Neural cell (in vitro differentiated cells): ENCODE measurements around the gene FAM20B. TPM values are rescaled to one million over a fixed set of nuclear protein-coding genes. Genes with fewer than 3 reads are reported as not detected.

Source experiments
- H2AFZ ChIP-seq: fragments of 200-600, 300-800 bp; sonication (generic), shearing (Covaris generic); 2 replicates; pipeline ENCODE4 v1.6.0; 2014; ENCODE audit warnings: low read depth, mild to moderate bottlenecking, antibody characterized with exemption, low read length, moderate library complexity
- H3F3A ChIP-seq: fragments of 200-600 bp; shearing (Covaris generic); 2 replicates; pipeline ENCODE4 v1.6.1; 2016; ENCODE audit warnings: mild to moderate bottlenecking, moderate library complexity, mixed read lengths, antibody characterized with exemption, low read length; ENCODE audit not compliant: insufficient read depth, poor library complexity, severe bottlenecking
- H3K27ac ChIP-seq: fragments of 200-600, 300-800 bp; sonication (generic), shearing (Covaris generic); 2 replicates; pipeline ENCODE4 v1.5.1; 2014; ENCODE audit warnings: mild to moderate bottlenecking, low read length, moderate library complexity
- H3K27me3 ChIP-seq: fragments of 300-800, 200-600 bp; sonication (generic), shearing (Covaris generic); 2 replicates; pipeline ENCODE4 v1.6.0; 2014; ENCODE audit warnings: mild to moderate bottlenecking, low read depth, low read length, moderate library complexity; ENCODE audit not compliant: insufficient read depth
- H3K36me3 ChIP-seq: fragments of 300-800, 200-600 bp; sonication (generic), shearing (Covaris generic); 2 replicates; pipeline ENCODE4 v1.5.1; 2014; ENCODE audit warnings: mild to moderate bottlenecking, antibody characterized with exemption, low read length, moderate library complexity; ENCODE audit not compliant: insufficient read depth
- H3K4me2 ChIP-seq: fragments of 300-800, 200-600 bp; sonication (generic), shearing (Covaris generic); 2 replicates; pipeline ENCODE4 v1.6.0; 2014; ENCODE audit warnings: mild to moderate bottlenecking, low read length
- H3K4me3 ChIP-seq: fragments of 300-800, 200-600 bp; sonication (generic), shearing (Covaris generic); 2 replicates; pipeline ENCODE4 v1.5.1; 2014; ENCODE audit warnings: mild to moderate bottlenecking, low read length, moderate library complexity
- H3K79me2 ChIP-seq: fragments of 200-600 bp; shearing (Covaris generic); replicated peaks from 2 replicates; pipeline ENCODE4 v1.6.0; 2014; ENCODE audit warnings: mild to moderate bottlenecking, low read length, moderate library complexity; ENCODE audit not compliant: insufficient read depth
- H3K9ac ChIP-seq: fragments of 300-800, 200-600 bp; sonication (generic), shearing (Covaris generic); 2 replicates; pipeline ENCODE4 v1.6.1; 2016; ENCODE audit warnings: mild to moderate bottlenecking, low read length, mixed read lengths
- H3K9me2 ChIP-seq: fragments of 200-600 bp; shearing (Covaris generic); 2 replicates; pipeline ENCODE4 v1.6.1; 2016; ENCODE audit warnings: mild to moderate bottlenecking, low read length, mixed read lengths; ENCODE audit not compliant: insufficient read depth
- H3K9me3 ChIP-seq: fragments of 200-600, 300-800 bp; sonication (generic), shearing (Covaris generic); 2 replicates; pipeline ENCODE4 v1.6.1; 2016; ENCODE audit warnings: mild to moderate bottlenecking, mixed run types, low read length, moderate library complexity, mixed read lengths
- H4K20me1 ChIP-seq: fragments of 200-600 bp; shearing (Covaris generic); 2 replicates; pipeline ENCODE4 v1.6.1; 2016; ENCODE audit warnings: mild to moderate bottlenecking, mixed run types; ENCODE audit not compliant: insufficient read depth
- EP300 ChIP-seq: fragments of 450-650 bp; conservative IDR thresholded peaks from 2 replicates; pipeline ENCODE4 v1.6.1; 2014; ENCODE audit warnings: antibody characterized with exemption, mild to moderate bottlenecking, moderate library complexity; ENCODE audit not compliant: poor library complexity, severe bottlenecking
- EZH2 ChIP-seq: fragments of 200-600, 300-800 bp; shearing (Covaris generic), sonication (generic); IDR thresholded peaks from 2 replicates; pipeline ENCODE4 v1.6.1; 2014; ENCODE audit warnings: antibody characterized with exemption, low read length, borderline replicate concordance, mild to moderate bottlenecking; ENCODE audit not compliant: insufficient read depth, poor library complexity, severe bottlenecking
- MXI1 ChIP-seq: fragments of 450-650 bp; conservative IDR thresholded peaks from 2 replicates; pipeline ENCODE4 v1.6.1; 2014; ENCODE audit warnings: antibody characterized with exemption, mild to moderate bottlenecking; ENCODE audit not compliant: poor library complexity, severe bottlenecking
- POLR2AphosphoS5 ChIP-seq: IDR thresholded peaks from 2 replicates; pipeline ENCODE4 v1.6.1; 2012
- RAD21 ChIP-seq: fragments of 450-650 bp; conservative IDR thresholded peaks from 2 replicates; pipeline ENCODE4 v1.6.1; 2014; ENCODE audit warnings: antibody characterized with exemption, mild to moderate bottlenecking, moderate library complexity
- SMC3 ChIP-seq: fragments of 450-650 bp; conservative IDR thresholded peaks from 2 replicates; pipeline ENCODE4 v1.6.1; 2014; ENCODE audit warnings: antibody characterized with exemption, mild to moderate bottlenecking, moderate library complexity; ENCODE audit not compliant: poor library complexity
- TAF1 ChIP-seq: IDR thresholded peaks from 2 replicates; pipeline ENCODE4 v1.6.1; 2012; ENCODE audit warnings: low read depth
- polyA plus RNA-seq: library from polyadenylated mRNA; depleted of rRNA; stranded (reverse); fragments of >200 nt; gene quantifications from 2 replicates; pipeline ENCODE4 v1.2.3, GENCODE V29; 2014
- TF ChIP-seq, protein P1 (sequence below): IDR thresholded peaks from 2 replicates; pipeline ENCODE4 v1.6.1; 2012; ENCODE audit warnings: borderline replicate concordance
- TF ChIP-seq, protein P2 (sequence below): fragments of 450-650 bp; IDR thresholded peaks from 2 replicates; pipeline ENCODE4 v1.5.1; 2014; ENCODE audit warnings: antibody characterized with exemption, mild to moderate bottlenecking, moderate library complexity; ENCODE audit not compliant: poor library complexity, severe bottlenecking

FAM20B gene
- polyA plus RNA-seq, 1 donor from 2014 or later, result 25.1 TPM

DNA sequence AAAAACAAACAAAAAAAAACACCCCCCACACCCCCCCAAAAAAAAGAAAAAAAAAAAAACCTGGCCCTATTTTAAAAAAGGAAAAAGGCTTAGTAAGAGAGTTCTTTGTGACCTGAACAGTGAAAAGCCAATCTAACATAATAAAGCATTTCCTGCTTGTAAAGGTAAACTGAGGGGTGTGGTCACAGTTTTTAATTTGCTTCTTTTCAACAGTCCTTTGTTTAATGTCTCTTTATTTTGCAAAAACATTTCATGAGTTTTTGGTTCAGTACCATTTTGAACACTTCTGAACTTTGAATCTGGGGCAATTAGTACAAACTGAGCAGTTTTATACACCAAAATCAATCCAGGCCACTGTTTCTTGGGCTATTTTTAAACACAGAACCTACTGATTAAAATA lies 93.8 kb downstream of the FAM20B start:
- no peaks in the 10 kb centered on the region for H3K9me3 ChIP-seq
- H4K20me1 ChIP-seq, result no peaks in the 10 kb centered on the region
- no peak overlapping the region for H3K27ac ChIP-seq
- H3F3A ChIP-seq, result no peaks in the 10 kb centered on the region
- no peak overlapping the region for H3K9ac ChIP-seq
- H3K27me3 ChIP-seq, result no peaks in the 10 kb centered on the region
- no peak overlapping the region for H2AFZ ChIP-seq
- H3K79me2 ChIP-seq, result no peaks in the 10 kb centered on the region
- TF ChIP-seq RAD21, result no peak
- TF ChIP-seq EZH2, result no peak
- no peak for TF ChIP-seq TAF1
- TF ChIP-seq MXI1, result no peak
- no peak for TF ChIP-seq SMC3
- TF ChIP-seq POLR2AphosphoS5, result no peak
- TF ChIP-seq EP300, result no peak
- TF ChIP-seq, protein P1, sequence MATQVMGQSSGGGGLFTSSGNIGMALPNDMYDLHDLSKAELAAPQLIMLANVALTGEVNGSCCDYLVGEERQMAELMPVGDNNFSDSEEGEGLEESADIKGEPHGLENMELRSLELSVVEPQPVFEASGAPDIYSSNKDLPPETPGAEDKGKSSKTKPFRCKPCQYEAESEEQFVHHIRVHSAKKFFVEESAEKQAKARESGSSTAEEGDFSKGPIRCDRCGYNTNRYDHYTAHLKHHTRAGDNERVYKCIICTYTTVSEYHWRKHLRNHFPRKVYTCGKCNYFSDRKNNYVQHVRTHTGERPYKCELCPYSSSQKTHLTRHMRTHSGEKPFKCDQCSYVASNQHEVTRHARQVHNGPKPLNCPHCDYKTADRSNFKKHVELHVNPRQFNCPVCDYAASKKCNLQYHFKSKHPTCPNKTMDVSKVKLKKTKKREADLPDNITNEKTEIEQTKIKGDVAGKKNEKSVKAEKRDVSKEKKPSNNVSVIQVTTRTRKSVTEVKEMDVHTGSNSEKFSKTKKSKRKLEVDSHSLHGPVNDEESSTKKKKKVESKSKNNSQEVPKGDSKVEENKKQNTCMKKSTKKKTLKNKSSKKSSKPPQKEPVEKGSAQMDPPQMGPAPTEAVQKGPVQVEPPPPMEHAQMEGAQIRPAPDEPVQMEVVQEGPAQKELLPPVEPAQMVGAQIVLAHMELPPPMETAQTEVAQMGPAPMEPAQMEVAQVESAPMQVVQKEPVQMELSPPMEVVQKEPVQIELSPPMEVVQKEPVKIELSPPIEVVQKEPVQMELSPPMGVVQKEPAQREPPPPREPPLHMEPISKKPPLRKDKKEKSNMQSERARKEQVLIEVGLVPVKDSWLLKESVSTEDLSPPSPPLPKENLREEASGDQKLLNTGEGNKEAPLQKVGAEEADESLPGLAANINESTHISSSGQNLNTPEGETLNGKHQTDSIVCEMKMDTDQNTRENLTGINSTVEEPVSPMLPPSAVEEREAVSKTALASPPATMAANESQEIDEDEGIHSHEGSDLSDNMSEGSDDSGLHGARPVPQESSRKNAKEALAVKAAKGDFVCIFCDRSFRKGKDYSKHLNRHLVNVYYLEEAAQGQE, result no peak
- TF ChIP-seq, protein P2, sequence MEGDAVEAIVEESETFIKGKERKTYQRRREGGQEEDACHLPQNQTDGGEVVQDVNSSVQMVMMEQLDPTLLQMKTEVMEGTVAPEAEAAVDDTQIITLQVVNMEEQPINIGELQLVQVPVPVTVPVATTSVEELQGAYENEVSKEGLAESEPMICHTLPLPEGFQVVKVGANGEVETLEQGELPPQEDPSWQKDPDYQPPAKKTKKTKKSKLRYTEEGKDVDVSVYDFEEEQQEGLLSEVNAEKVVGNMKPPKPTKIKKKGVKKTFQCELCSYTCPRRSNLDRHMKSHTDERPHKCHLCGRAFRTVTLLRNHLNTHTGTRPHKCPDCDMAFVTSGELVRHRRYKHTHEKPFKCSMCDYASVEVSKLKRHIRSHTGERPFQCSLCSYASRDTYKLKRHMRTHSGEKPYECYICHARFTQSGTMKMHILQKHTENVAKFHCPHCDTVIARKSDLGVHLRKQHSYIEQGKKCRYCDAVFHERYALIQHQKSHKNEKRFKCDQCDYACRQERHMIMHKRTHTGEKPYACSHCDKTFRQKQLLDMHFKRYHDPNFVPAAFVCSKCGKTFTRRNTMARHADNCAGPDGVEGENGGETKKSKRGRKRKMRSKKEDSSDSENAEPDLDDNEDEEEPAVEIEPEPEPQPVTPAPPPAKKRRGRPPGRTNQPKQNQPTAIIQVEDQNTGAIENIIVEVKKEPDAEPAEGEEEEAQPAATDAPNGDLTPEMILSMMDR, result no peak
- H3K36me3 ChIP-seq, result no peaks in the 10 kb centered on the region
- no peak overlapping the region for H3K4me2 ChIP-seq
- no peaks in the 10 kb centered on the region for H3K9me2 ChIP-seq
- H3K4me3 ChIP-seq, result no peak overlapping the region

DNA sequence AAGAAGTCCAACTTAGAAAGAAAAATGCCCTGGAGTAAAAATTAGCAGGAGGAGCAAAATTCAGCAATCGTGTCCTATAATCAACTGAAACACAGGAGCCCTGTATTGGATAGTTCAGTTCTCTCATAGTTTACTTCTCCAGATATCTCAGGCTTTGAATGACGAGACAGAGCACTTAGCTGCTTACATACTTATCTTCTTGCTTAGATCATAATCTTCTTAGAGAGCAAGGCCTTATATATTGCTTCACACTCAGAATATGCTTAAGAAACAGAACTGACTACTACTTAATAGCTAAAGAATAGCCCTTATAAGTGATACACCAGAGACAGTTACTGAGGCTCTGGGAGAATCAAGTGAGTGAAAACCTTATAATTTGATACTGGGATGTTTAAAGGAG lies 95.0 kb downstream of the FAM20B start:
- H3F3A ChIP-seq, result no peaks in the 10 kb centered on the region
- no peaks in the 10 kb centered on the region for H3K27me3 ChIP-seq
- H3K4me3 ChIP-seq, result no peak overlapping the region
- TF ChIP-seq EP300 (no peak), POLR2AphosphoS5 (no peak), TAF1 (no peak), MXI1 (no peak), RAD21 (no peak)
- TF ChIP-seq, protein P2, result no peak
- H3K9me2 ChIP-seq, result no peaks in the 10 kb centered on the region
- H3K9ac ChIP-seq, result no peak overlapping the region
- no peaks in the 10 kb centered on the region for H3K36me3 ChIP-seq
- no peak overlapping the region for H2AFZ ChIP-seq
- H3K9me3 ChIP-seq, result no peaks in the 10 kb centered on the region
- no peaks in the 10 kb centered on the region for H3K79me2 ChIP-seq
- H3K27ac ChIP-seq, result no peak overlapping the region
- H4K20me1 ChIP-seq, result no peaks in the 10 kb centered on the region
- H3K4me2 ChIP-seq, result no peak overlapping the region
